GM21528 (cell line): ENCODE results near the gene PGAP6.
"Not testable (repeated sequence)": the region's sequence is repeated elsewhere in the genome, so short reads cannot be mapped to it uniquely, and the experiment has no call there.

Source experiments
- ATAC-seq: cut with Tn5 transposase; IDR thresholded peaks from one replicate; pipeline ENCODE4 v1.9.1; 2021; ENCODE audit warnings: mild to moderate bottlenecking, moderate library complexity; ENCODE audit not compliant: unreplicated experiment, low FRiP score

The PGAP6 gene

DNA sequence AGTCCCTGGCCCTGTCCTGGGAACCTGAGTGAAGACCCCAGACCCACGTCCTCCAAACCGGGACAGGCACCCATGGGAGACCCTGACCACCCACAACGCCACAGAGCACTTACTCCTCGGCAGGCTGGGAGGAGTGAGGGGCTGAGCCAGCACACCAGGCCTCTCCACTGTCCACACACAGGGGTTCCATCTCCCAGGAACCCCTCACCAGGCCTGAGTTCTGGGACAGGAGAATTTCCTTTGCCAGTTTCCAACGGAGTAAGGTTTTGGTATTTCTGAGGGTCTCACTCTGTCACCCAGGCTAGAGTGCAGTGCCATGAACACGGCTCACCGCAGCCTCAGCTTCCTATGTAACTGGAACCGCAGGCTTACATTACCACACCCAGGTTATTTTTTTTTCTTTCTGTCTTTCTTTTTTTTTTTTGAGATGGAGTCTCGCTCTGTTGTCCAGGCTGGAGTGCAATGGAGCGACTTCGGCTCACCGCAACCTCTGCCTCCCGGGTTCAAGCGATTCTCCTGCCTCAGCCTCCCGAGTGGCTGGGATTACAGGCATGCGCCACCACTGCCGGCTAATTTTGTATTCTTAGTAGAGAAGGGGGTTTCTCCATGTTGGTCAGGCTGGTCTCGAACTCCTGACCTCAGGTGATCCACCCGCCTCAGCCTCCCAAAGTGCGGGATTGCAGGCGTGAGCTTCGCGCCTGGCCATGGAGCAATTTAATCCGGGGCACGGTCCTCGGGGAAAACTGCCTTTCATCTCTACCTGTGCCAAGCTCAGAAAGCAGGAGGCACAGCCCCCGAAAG is 1.6 kb downstream of the PGAP6 start:
- no peak for ATAC-seq

DNA sequence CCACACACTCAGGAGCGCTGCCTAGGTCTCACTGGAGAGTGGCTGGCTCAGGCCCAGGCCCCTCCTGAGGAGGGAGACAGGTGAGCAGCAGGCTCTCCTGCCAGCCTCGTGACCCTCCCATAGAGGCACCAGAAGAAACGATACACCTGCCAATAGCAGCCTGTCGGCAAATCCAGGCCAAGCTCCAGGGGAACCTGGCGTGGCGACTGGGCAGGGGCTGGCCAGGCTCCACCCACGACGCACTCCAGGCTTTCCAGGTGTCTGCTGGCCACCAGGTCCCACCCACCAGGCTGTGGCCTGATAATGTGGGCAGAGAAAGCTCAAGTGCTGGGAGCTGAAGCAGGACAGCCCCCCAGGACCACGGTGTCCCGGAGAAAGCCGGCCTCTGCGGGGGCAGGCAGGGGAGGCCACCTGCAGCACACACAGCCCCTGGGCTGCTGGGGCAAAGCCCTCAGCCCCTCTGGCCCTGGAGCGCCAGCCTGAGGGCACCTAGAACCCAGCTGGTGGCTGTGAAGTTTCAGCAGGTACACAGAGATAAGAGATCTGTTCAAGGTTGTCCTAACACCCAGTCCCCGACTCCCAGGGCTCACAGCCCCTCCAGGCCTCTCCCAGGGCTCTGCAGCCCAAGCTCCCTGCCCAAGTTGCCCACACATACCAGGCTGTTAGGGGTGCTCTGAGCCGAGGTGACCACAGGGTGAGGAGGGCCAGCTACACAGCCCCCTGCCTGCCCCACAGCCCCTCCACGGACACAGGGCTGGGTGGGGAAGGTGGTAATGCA is 2.4 kb downstream of the PGAP6 start:
- no peak for ATAC-seq

GRCh38 chr16:378821-379182 is 3.0 kb downstream of the PGAP6 start:
- no peak for ATAC-seq

DNA sequence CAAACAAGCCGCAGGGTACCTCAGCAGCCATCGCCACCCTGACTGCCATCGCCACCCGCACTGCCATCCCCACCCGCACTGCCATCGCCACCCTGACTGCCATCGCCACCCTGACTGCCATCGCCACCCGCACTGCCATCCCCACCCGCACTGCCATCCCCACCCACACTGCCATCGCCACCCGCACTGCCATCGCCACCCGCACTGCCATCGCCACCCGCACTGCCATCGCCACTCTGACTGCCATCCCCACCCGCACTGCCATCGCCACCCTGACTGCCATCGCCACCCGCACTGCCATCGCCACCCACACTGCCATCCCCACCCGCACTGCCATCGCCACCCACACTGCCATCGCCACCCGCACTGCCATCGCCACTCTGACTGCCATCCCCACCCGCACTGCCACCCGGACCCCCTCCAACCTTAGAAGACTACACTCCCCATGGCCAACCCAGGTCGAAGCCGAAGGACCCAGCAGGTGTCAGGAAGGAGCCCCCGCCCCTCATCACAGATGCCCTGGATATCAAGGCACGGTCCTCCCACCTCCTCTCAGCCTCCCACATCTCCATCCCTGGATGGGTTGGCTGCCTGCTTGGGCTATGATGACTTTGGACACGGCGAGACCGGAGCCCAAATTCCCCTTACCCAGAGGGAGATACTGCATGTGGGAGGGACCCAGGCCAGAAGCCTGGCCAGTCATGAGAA is 3.5 kb downstream of the PGAP6 start:
- not testable (repeated sequence) for ATAC-seq

DNA sequence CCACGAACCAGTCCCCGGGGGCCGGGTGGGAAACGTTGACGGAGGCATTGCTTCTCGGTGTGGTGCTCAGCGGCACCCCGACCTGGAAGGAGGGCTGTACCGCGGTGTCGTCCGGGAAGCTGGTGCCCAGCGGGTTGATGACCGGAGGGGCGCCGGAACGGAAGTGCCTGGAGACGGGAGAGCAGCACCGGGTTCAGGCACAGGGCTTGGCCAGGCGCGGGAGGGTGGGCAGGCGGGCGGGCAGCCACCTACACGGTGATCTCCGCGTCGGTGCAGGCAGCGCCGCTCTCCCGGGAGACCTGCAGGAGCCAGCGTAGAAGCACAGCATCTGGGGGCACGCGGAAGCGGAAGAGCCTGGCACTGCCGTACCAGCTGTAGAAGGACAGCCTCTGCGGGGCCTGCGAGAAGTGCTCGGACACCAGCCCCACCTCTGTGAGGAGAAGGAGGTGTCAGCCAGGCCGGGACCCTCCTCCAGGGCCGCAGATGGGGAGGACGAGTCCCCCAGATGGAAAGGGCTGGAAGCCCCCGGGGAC is 4.3 kb downstream of the PGAP6 start:
- ATAC-seq = no peak

- ATAC-seq = no peak
These were observed 4.9 kb downstream of the PGAP6 start for GRCh38 chr16:376817-377418.

DNA sequence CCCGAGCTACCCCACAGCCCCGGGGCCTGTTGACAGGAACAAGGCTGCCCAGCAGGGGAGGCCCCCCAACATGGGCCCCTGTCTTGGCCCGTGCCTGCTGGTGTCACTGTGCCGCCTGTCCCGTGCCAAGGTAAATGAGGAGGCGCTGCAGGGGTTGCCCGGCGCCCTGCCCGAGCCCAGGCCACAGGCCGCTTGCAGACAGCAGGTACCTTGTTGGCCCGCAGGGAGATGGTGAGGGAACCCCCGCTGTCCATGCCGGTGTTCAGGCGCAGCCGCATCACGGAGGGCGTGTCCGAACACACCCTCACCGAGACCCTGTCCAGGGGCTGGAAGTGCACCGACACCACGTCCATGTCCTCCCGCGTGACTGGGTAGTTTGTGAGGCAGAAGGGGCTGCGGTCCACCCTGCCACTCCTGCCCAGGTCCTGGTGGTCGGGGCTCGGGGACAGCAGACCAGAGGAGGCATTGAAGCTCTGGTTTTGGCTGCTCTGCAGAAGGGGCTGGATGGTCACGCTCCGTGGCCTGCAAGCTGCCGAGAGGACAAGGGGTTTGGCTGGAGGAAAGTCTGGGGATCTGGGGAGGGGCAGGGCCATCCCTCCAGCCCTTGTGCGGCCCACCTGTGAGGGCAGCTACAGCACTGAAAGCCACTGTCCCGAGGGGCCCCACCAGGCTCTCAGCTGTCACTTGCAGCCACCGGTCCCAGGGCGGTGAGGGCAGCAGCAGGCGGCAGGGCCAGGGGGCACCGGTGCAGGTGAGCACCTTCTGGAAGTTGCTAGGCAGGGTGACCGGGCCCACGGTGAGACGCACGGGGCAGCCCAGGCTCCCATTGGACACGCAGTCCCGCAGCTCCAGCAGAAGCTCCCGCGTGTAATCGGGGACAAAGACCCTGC is 5.6 kb downstream of the PGAP6 start:
- no peak for ATAC-seq

GRCh38 chr16:375212-375611 is 6.6 kb downstream of the PGAP6 start:
- no peak for ATAC-seq

- ATAC-seq = no peak
These were observed 7.2 kb downstream of the PGAP6 start for GRCh38 chr16:374616-374926.

DNA sequence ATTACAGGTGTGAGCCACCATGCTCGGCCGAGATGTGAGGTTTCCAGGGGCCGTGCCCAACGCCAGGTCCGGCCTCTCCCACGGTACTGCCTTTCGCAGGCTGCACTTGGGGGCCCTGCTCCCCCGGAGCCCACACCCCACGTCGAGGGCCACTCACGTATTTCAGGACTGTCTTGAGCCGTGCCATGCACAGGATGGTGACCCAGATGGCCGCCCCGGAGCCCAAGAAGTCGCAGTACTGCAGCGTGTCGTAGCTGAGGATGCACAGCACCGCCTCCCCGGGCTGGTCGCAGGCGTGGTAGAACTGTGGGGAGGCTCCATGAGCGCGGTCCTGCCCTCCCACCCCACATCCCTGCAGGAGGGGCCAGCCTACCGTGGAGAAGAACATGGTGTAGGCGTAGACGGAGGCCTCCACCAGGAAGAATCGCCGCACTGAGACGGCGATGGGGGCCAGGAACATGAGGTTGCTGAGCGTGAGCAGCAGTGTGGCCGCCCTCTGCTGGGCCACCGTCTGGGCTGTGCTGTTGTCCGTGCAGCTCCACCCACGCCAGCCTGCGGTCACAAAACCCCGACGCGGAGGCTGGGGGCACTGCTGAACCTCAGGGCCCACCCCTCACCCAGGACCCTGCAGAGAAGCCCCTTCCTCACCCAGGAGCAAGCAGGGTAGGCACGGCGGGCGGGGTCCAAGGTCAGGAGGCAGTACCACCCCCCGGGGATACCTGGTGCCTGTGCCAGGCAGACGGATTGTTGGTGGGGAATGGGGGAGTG is 7.7 kb downstream of the PGAP6 start:
- ATAC-seq = no peak

DNA sequence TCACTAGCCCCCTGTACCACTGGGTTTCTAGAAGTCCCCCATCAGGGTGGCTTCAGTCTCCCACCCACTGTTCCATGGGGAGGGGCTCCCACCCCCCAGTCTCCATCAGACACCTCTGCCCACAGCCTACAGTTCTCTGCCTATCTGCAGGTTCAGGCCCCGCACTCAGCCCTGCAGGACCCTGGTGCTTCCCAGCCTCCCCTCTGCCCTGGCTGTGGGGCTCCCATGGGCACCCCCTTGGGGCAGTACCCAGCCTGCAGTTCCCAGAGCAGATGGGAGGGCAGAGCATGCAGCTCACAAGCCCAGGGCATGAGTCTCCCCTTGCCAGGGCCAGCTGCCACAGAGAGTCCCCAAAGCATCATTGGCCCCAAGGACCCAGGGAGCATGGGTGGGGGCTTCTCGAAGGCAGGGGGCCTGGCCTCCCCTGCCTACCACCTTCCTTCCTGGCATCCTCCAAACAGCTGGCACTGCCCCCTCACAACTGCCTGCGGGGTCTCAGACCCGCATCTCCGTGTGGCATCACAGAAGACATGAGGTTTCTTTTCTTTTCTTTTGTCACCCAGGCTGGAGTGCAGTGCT is 8.7 kb downstream of the PGAP6 start:
- no peak for ATAC-seq

GRCh38 chr16:372302-372983 is 9.3 kb downstream of the PGAP6 start:
- ATAC-seq = no peak

DNA sequence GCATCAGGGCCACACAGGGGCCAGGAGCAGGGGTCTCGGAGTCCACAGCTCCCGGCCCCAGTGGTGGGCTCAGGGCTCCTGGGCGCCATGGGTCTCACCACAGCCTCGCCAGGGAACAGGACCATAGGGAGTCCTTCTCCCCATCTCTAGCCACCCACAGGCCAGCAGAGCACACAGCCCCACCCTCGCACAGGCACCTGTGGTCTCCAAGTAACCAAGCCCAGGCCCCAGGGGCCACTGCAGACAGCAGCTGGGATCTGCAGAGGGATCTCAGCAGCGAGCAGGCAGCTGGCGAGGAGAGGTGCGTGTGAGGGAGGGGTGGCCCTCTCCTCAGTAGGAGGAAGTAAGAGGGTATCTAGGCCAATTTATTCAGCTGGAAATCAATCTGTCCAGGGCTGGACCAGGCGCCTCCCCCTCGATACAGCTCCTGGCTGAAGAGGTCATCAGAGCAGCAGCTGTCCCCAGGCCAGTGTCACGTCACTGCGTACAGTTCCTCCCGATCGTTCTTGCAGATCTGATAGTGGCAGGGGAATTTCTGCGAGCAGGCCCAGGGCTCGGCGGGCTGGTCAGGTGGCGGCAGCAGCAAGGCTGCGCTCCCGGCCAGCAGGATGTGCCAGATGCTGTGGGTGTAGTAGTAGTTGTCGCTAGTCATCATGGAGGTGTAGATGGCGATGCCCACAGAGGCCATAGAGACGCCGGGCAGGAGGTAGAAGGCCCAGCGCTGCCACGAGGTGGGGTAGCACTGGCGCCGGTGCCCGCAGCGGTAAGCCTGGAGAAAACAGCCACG is 10.1 kb downstream of the PGAP6 start:
- no peak for ATAC-seq

DNA sequence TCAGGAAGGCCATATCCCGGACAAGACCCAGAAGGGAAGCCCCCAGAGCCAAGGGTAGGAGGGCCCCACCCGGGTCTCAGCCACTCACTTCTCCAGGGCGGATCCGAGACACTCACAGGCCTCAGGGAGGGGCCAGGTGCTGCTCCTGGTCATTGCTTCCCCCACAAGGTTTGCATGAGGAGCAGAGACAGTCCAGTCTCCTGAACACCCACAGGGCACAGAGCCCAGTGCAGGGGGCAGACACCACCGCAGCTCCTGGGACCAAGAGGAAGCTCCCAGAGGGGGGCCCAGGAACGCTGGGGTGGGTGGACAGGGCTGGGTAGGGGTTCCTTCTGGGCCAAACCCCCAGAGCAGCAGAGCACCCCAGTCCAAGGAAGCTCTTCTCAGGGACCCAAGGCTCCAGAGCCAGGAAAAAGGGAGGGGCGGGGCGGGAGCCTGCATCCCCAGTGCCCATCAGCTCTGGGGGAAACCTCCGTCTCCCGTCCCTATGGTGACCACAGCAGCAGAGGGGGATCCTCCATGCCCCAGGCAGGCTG is 10.7 kb downstream of the PGAP6 start:
- no peak for ATAC-seq

DNA sequence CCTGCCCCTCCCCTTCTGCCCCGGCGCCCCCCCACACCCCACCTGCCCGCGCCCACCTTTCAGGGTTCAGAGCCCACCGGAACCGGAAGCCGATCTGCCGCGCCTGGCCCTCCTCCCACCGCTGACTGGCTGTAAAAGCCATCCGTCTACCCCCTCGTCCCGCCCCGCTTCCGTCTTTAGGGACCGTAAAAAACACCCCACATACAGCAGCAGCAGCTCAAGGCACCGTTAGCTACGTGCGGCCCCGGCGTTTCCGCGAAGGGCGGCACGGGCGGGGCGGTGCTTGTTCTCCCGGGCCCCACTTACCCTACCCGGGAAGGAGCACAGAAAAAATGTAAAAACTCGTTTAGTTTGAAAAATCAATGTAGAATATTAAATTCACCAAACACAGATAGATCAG is 11.3 kb downstream of the PGAP6 start, which contains the start of gene MRPL28:
Gene MRPL28, minus strand, starts transcription at position 96 of the 400 bp plus-strand sequence. CDS start 320 bp downstream, outside the sequence.
- ATAC-seq = peak; percentile 59

DNA sequence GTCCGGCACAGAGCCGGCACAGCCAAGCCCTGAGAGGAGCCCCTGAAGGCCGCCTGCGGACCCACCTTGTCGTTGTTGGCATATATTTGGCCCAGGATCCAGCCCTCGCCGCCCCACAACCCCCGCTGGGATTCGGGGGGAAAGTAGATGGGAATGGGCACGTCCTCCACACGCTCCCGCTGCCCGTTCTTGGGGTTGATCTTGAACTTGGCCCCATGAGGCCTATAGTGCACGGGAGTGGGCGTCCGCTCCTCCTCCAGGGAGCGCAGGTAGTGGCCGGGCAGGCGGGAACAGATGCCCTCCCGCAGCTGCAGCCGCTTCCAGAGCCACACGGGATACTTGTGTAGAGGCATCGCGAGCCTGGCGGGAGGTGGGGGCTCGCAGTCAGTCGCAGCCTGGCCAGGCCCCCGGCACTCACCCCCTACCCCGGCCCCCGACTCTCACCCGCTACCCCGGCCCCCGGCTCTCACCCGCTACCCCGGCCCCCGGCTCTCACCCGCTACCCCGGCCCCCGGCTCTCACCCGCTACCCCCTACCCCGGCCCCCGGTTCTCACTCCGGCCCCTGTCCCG is 11.8 kb downstream of the PGAP6 start:
- ATAC-seq = no peak
